ENCODE results near the gene TFPI. TPM values are rescaled to one million over a fixed set of nuclear protein-coding genes. Genes with fewer than 3 reads are reported as not detected.
A peak's percentile ranks its signal among the peaks of the same experiment; 100 is the strongest.

TFPI gene
- total and polyA plus RNA-seq, 2 donors (not counting 3 experiments of a cell fraction or from before 2014, with no cell fraction given), result 177 to 286 TPM

- CTCF ChIA-PET, result interaction anchor here (0.5 to 8.4 kb wide), 49 partner anchors 15 to 1912 kb away, joined by 3 to 598 read pairs (median 5); partner anchors contain the start of genes GULP1 and TFPI
- FAIRE-seq, result no peak
- Histone ChIP-seq H3K9ac (replicated peaks; ENCODE audit: extremely low read depth, insufficient read depth, low read length) (peak overlapping the region; percentile 13), H3K27ac (ENCODE audit: insufficient read depth, low read depth, low read length) (peak overlapping the region; percentile 68), H3K4me1 (ENCODE audit: control insufficient read depth, extremely low read depth, insufficient read depth, low read length) (peaks cover 54% of the 10 kb centered on the region), H3K79me2 (ENCODE audit: control insufficient read depth, insufficient read depth, low read length) (peaks cover 6% of the 10 kb centered on the region), H3K4me2 (ENCODE audit: insufficient read depth, low read length) (peak overlapping the region; percentile 5), H3K4me3 (replicated peaks in 1 of 3; ENCODE audit: insufficient read depth in 1 of 3, low read depth in 1 of 3, low read length in 3 of 3) (no peak overlapping the region), H4K20me1 (replicated peaks; ENCODE audit: control insufficient read depth, extremely low read depth, insufficient read depth, low read length) (no peaks in the 10 kb centered on the region), H3K9me3 (replicated peaks; ENCODE audit: control insufficient read depth, insufficient read depth, low read length) (no peaks in the 10 kb centered on the region), H2AFZ (ENCODE audit: low read depth, low read length) (no peak overlapping the region), H3K27me3 (ENCODE audit: control insufficient read depth in 2 of 2, insufficient read depth in 2 of 2, low read length in 2 of 2) (no peaks in the 10 kb centered on the region), H3K9me1 (replicated peaks; ENCODE audit: control insufficient read depth, extremely low read depth, insufficient read depth, low read length) (no peaks in the 10 kb centered on the region), H3K36me3 (ENCODE audit: control insufficient read depth in 2 of 2, extremely low read depth in 1 of 2, insufficient read depth in 2 of 2, low read length in 2 of 2) (peaks cover 2 to 4% of the 10 kb centered on the region in 2 experiments)
- dilution Hi-C loops (cut with MboI; ENCODE audit: extremely low pct_ligation_motif_present, low sequenced_read_pairs) (no loop called here), intact Hi-C loops (cut with micrococcal nuclease) (loop anchor here (1.0 to 2.0 kb wide), 7 partner anchors 41 to 1012 kb away; partner anchors contain the start of gene TFPI)
- BruUV-seq (replicated peaks), result no TSS peak
- DNase-seq (ENCODE audit: low read depth, low spot score), result peak; percentile 76
- POLR2A ChIA-PET, result interaction anchor here (0.6 to 1.6 kb wide), 6 partner anchors 49 to 342 kb away, joined by 3 to 6 read pairs (median 4); no protein-coding TSS in a partner anchor
- TF ChIP-seq FOS (IDR thresholded peaks at IDR 0.05; ENCODE audit: borderline replicate concordance, insufficient read depth, low read length) (no peak), MYC (IDR thresholded peaks at IDR 0.05; ENCODE audit: low read depth, low read length) (no peak), JUN (IDR thresholded peaks at IDR 0.05; ENCODE audit: borderline replicate concordance, insufficient read depth, insufficient read length, low read depth) (no peak), POLR2AphosphoS5 (IDR thresholded peaks at IDR 0.05; ENCODE audit: insufficient read depth, low read depth, low read length) (no peak), CTCF (IDR thresholded peaks at IDR 0.05; ENCODE audit: extremely low read depth in 1 of 2, insufficient read depth in 1 of 2, low read depth in 1 of 2, low read length in 2 of 2) (no peak), POLR2A (IDR thresholded peaks at IDR 0.05; ENCODE audit: low read depth, low read length) (peak; percentile 34), GATA2 (IDR thresholded peaks at IDR 0.05; ENCODE audit: insufficient read depth, insufficient read length, low read depth, low read length) (peak; percentile 83), EZH2 (IDR thresholded peaks at IDR 0.05; ENCODE audit: borderline replicate concordance, low read depth, low read length, severe bottlenecking) (no peak), MAX (IDR thresholded peaks at IDR 0.05; ENCODE audit: insufficient read depth, insufficient read length) (no peak)
Measured at GRCh38 chr2:187500585-187501359, 53.5 kb downstream of the TFPI start.
